Ishikawa (cell line): ENCODE data around the gene CD47.

Source experiments
- CREB1 ChIP-seq: IDR thresholded peaks from 2 replicates; pipeline ENCODE4 v1.6.1; 2012; ENCODE audit warnings: low read depth
- EP300 ChIP-seq: IDR thresholded peaks from 2 replicates; pipeline ENCODE4 v1.6.1; 2012; ENCODE audit warnings: borderline replicate concordance
- NFIC ChIP-seq: IDR thresholded peaks from 2 replicates; pipeline ENCODE4 v1.6.1; 2012
- RAD21 ChIP-seq: IDR thresholded peaks from 2 replicates; pipeline ENCODE4 v1.6.1; 2012; ENCODE audit warnings: low read depth
- TF ChIP-seq, protein P1 (sequence below): IDR thresholded peaks from 2 replicates; pipeline ENCODE4 v1.6.1; 2012
- TF ChIP-seq, protein P2 (sequence below): IDR thresholded peaks from 2 replicates; pipeline ENCODE4 v1.6.1; 2012; ENCODE audit warnings: low read depth, mild to moderate bottlenecking

GRCh38 chr3:108085370-108085769, 5.5 kb downstream of the CD47 start:
- TF ChIP-seq, protein P1, sequence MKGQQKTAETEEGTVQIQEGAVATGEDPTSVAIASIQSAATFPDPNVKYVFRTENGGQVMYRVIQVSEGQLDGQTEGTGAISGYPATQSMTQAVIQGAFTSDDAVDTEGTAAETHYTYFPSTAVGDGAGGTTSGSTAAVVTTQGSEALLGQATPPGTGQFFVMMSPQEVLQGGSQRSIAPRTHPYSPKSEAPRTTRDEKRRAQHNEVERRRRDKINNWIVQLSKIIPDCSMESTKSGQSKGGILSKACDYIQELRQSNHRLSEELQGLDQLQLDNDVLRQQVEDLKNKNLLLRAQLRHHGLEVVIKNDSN, result no peak
- TF ChIP-seq NFIC (no peak), CREB1 (no peak), RAD21 (no peak), EP300 (no peak)
- TF ChIP-seq, protein P2, sequence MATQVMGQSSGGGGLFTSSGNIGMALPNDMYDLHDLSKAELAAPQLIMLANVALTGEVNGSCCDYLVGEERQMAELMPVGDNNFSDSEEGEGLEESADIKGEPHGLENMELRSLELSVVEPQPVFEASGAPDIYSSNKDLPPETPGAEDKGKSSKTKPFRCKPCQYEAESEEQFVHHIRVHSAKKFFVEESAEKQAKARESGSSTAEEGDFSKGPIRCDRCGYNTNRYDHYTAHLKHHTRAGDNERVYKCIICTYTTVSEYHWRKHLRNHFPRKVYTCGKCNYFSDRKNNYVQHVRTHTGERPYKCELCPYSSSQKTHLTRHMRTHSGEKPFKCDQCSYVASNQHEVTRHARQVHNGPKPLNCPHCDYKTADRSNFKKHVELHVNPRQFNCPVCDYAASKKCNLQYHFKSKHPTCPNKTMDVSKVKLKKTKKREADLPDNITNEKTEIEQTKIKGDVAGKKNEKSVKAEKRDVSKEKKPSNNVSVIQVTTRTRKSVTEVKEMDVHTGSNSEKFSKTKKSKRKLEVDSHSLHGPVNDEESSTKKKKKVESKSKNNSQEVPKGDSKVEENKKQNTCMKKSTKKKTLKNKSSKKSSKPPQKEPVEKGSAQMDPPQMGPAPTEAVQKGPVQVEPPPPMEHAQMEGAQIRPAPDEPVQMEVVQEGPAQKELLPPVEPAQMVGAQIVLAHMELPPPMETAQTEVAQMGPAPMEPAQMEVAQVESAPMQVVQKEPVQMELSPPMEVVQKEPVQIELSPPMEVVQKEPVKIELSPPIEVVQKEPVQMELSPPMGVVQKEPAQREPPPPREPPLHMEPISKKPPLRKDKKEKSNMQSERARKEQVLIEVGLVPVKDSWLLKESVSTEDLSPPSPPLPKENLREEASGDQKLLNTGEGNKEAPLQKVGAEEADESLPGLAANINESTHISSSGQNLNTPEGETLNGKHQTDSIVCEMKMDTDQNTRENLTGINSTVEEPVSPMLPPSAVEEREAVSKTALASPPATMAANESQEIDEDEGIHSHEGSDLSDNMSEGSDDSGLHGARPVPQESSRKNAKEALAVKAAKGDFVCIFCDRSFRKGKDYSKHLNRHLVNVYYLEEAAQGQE, result no peak
